Measurements from ENCODE around the gene CAMK1D. TPM values are rescaled to one million over a fixed set of nuclear protein-coding genes. Genes with fewer than 3 reads are reported as not detected.

Gene CAMK1D
- total and polyA plus RNA-seq, 8 donors: 1.4 to 26.9 (median 3.9) TPM

DNA sequence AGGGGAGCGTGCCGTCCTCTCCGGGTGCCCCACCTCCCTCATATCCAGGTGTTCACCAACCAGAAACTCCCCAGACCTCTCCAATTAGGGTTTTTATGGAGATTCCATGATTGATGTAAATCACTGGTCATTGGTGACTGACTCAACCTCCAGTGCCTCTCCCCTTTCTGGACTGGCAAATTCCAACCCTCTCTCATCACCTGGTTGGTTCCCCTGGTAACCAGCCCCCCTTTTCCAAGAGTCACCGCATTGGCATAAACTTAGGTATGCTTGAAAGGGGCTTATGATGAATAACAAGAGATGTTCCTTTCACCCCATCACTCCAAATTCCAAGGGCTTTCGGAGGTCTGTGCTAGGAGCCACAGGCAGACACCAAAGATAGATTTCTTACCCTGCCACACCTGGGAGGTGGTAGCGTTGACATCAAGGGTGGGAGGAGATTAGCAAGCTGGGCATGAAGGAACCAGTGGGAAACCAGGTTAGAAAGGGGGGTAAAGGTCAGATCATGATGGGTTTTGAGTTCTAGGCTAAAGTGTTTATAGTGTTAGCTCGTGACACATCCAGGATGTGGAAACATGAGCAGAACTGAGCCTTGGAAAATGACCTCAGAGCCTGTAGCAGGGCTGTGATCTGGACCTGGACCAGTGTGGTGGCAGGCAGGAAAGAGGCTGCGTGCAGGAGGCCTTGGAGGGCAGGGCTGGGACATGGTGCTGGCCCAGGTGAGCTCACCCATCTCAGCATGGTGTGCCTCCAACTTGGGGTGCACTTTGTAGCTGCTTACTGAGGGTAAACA, 45.1 kb downstream of the CAMK1D start:
- Histone ChIP-seq H3K4me1 (peaks cover 0 to 35% (median 14%) of the 10 kb centered on the region in 4 donors), H3K27me3 (peaks cover 0 to 10% (median 0%) of the 10 kb centered on the region in 3 donors), H3K9me3 (no peaks in the 10 kb centered on the region), H3K27ac (no peak overlapping the region), H3K36me3 (no peaks in the 10 kb centered on the region), H3K4me3 (no peak overlapping the region)
- DNase-seq: no peak
- intact Hi-C loops (cut with DNase I; ENCODE audit: low total_unique reads): no loop called here
- 73 to 90% (median 77%) methylated on average over 8 of the region's 8 CpGs for WGBS, 5 donors
- TF ChIP-seq POLR2AphosphoS5 (IDR thresholded peaks at IDR 0.05): no peak

DNA sequence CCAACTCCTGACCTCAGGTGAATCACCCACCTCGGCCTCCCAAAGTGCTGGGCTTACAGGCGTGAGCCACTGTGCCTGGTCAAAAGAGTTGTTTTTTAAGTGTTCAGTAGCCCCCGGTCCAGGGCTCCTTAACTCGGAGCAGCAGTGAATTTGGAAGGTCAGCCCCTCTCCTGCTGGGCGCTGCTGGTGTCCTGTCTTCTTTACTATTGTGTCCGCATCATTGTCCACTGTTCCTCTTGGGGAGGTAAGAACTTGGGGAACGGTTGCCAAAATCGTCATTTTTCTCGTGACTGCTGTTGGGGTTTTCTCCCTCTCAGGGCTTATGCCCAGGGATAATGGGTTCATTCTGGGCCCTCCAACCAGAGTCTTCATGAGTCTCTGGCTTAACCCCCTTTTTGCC, 46.7 kb downstream of the CAMK1D start:
- Histone ChIP-seq H3K36me3 (no peaks in the 10 kb centered on the region), H3K4me3 (no peak overlapping the region), H3K27me3 (peaks cover 0 to 10% (median 0%) of the 10 kb centered on the region in 3 donors), H3K4me1 (peaks cover 0 to 18% (median 6%) of the 10 kb centered on the region in 4 donors), H3K9me3 (no peaks in the 10 kb centered on the region), H3K27ac (no peak overlapping the region)
- intact Hi-C loops (cut with DNase I; ENCODE audit: low total_unique reads): no loop called here
- 90 to 97% (median 96%) methylated on average over 9 of the region's 9 CpGs for WGBS, 5 donors
- DNase-seq: no peak
- TF ChIP-seq POLR2A (IDR thresholded peaks at IDR 0.05): no peak
- no peak for TF ChIP-seq POLR2AphosphoS5 (IDR thresholded peaks at IDR 0.05)
- TF ChIP-seq, protein P1, sequence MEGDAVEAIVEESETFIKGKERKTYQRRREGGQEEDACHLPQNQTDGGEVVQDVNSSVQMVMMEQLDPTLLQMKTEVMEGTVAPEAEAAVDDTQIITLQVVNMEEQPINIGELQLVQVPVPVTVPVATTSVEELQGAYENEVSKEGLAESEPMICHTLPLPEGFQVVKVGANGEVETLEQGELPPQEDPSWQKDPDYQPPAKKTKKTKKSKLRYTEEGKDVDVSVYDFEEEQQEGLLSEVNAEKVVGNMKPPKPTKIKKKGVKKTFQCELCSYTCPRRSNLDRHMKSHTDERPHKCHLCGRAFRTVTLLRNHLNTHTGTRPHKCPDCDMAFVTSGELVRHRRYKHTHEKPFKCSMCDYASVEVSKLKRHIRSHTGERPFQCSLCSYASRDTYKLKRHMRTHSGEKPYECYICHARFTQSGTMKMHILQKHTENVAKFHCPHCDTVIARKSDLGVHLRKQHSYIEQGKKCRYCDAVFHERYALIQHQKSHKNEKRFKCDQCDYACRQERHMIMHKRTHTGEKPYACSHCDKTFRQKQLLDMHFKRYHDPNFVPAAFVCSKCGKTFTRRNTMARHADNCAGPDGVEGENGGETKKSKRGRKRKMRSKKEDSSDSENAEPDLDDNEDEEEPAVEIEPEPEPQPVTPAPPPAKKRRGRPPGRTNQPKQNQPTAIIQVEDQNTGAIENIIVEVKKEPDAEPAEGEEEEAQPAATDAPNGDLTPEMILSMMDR (IDR thresholded peaks at IDR 0.05): no peak
- no peak for TF ChIP-seq EP300 (IDR thresholded peaks at IDR 0.05)

DNA sequence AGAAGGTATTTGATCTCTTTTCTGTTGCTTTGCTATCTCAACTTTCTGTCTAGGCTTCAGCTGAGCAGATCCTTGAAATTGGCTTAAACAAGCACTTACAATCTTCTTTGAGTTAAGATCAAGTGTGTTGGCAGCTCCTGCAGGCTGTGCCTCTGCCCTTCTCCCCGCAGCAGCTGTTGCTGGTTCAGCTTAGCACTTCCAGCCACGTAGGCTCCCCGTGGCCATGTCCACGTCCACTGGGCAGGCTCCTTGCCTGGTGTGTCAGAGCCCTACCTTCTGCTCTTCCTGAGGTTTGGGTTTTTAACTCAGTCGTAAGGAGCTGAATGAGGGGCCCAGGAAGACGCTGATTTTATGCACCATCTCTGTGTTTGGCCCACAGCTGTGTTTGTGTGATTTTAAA, 47.2 kb downstream of the CAMK1D start:
- H3K9me3 ChIP-seq: no peaks in the 10 kb centered on the region
- no peak overlapping the region for H3K4me3 ChIP-seq
- intact Hi-C loops (cut with DNase I; ENCODE audit: low total_unique reads): no loop called here
- H3K27ac ChIP-seq: peak overlapping the region in 3 of 5 donors; percentile 10 to 43 (median 24)
- H3K27me3 ChIP-seq: peaks cover 0 to 12% (median 0%) of the 10 kb centered on the region in 3 donors
- no peaks in the 10 kb centered on the region for H3K36me3 ChIP-seq
- WGBS, 5 donors: 42 to 86% (median 80%) methylated on average over 6 of the region's 6 CpGs
- peaks cover 0 to 15% (median 3%) of the 10 kb centered on the region in 4 donors for H3K4me1 ChIP-seq
- DNase-seq: peak in 1 of 2 donors; percentile 46
- TF ChIP-seq EP300 (IDR thresholded peaks at IDR 0.05) (no peak), POLR2AphosphoS5 (IDR thresholded peaks at IDR 0.05) (no peak), POLR2A (IDR thresholded peaks at IDR 0.05) (no peak)
- TF ChIP-seq, protein P1 (IDR thresholded peaks at IDR 0.05): no peak

DNA sequence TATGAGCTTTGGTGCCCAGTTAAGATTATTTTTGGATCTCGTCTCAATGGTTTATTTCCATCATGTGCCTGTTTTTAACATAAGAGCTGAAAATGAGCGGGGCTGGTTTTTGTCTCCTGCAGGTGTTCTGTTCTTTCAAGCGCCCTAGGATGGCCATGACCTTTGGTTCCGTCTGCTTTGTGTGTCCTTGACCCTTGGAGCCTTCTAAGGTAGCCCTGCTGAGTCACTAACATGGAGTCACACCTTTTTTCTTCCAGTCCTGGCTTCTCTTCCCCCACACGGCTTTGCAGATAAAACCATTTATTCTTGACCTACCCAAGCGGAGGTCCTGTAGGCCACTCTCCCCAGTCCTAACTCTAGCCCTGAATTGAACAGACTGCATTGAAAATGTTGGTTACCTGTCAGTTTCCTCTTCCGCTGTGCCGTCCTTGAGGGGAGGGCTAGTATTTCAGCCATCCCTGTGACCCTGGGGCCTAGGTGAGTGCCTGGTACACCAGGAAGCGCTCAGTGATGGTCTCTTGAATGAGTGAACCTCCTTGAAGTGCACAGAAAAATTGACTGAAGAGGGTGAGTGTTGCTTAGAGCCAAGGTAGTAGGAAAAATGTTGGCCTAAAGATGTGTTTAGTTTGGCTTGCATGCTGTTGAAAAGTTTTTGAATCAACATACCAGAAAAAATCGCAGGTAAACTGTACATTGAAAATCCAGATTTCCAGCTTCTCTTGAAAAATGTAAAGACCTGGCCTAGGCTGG, 48.0 kb downstream of the CAMK1D start:
- H3K36me3 ChIP-seq: no peaks in the 10 kb centered on the region
- intact Hi-C loops (cut with DNase I; ENCODE audit: low total_unique reads): no loop called here
- H3K27me3 ChIP-seq: peaks cover 0 to 20% (median 5%) of the 10 kb centered on the region in 3 donors
- TF ChIP-seq, protein P1 (IDR thresholded peaks at IDR 0.05): no peak
- TF ChIP-seq POLR2A (IDR thresholded peaks at IDR 0.05) (no peak), EP300 (IDR thresholded peaks at IDR 0.05) (no peak), POLR2AphosphoS5 (IDR thresholded peaks at IDR 0.05) (no peak)
- H3K4me3 ChIP-seq: no peak overlapping the region
- H3K9me3 ChIP-seq: no peaks in the 10 kb centered on the region
- 85 to 88% (median 86%) methylated on average over 10 of the region's 10 CpGs for WGBS, 5 donors
- H3K4me1 ChIP-seq: peaks cover 0 to 15% (median 3%) of the 10 kb centered on the region in 4 donors
- DNase-seq: no peak
- H3K27ac ChIP-seq: peak overlapping the region in 3 of 5 donors; percentile 10 to 43 (median 24)

Data from stomach (tissue), 9 donors.